Left cardiac atrium (tissue), 4 donors: ENCODE data around the gene CHL1. TPM values are rescaled to one million over a fixed set of nuclear protein-coding genes. Genes with fewer than 3 reads are reported as not detected.

Source experiments
- ATAC-seq, 2 donors: fragments of 200-7000 bp; cut with Tn5 transposase; one replicate each; pipeline ENCODE4 v1.9.1; 2020; ENCODE audit warnings: mild to moderate bottlenecking in 2 of 2, moderate library complexity in 2 of 2
- DNase-seq: peaks from one replicate; pipeline ENCODE4 v3.0.0-alpha.2; 2020
- intact Hi-C, 2 donors: fragments of 100-400 bp; cut with DNase I; formaldehyde crosslinking; loops; one replicate each; pipeline versions ENCODE4 v1.14.1 to v1.15.1; 2022 to 2023
- total RNA-seq, 2 donors: library from RNA; stranded (reverse); fragmentation: NEBNext Ultra II Directional; extraction: Animal tissue kit (Norgen Biotek cat#: 25700); gene quantifications; one replicate each; pipeline ENCODE4 v1.2.1, GENCODE V29; 2021
- donor health status: DM: no; HTN: yes; CAD: no.
- donor health status: DM: no; HTN: yes; CAD: no; lungs with severe emphysema.
- donor health status: DM: yes; HTN: yes; CAD: no.
- donor health status: Dilated cardiomyopathy.

CHL1 gene
- total RNA-seq, 2 donors from 2014 or later, result 67.0 to 67.9 TPM

DNA sequence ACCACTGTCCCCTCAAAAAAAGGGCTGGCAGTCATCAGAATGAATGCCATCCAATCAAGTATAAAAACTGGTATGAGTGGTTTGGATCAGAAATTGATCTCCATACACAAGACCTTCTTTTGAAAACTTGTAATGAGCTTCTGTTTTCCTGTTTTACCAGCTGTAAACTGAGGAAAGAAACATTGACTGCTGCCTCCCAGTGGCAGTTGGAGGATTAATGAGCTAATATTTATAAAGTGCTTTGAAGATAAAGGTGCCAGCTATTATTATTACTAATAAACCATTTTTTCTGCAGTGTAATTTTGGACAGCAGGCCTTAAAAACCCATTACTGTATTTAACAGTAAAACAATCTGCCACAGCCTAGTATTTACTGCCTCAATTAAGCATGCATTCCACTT lies 11.4 kb downstream of the CHL1 start:
- intact Hi-C loops, result no loop called here
- DNase-seq, result no peak
- ATAC-seq, result no peak

- ATAC-seq (no peak), DNase-seq (no peak)
- intact Hi-C loops, result no loop called here
Observed at GRCh38 chr3:210669-211068, 14.1 kb downstream of the CHL1 start.

GRCh38 chr3:212432-212831 lies 15.9 kb downstream of the CHL1 start:
- no peak for ATAC-seq
- intact Hi-C loops, result no loop called here
- no peak for DNase-seq

GRCh38 chr3:217099-217813 lies 20.7 kb downstream of the CHL1 start:
- no peak for ATAC-seq
- intact Hi-C loops, result no loop called here
- DNase-seq, result no peak

GRCh38 chr3:217948-218347 lies 21.4 kb downstream of the CHL1 start:
- DNase-seq (no peak), ATAC-seq (no peak)
- intact Hi-C loops, result no loop called here

DNA sequence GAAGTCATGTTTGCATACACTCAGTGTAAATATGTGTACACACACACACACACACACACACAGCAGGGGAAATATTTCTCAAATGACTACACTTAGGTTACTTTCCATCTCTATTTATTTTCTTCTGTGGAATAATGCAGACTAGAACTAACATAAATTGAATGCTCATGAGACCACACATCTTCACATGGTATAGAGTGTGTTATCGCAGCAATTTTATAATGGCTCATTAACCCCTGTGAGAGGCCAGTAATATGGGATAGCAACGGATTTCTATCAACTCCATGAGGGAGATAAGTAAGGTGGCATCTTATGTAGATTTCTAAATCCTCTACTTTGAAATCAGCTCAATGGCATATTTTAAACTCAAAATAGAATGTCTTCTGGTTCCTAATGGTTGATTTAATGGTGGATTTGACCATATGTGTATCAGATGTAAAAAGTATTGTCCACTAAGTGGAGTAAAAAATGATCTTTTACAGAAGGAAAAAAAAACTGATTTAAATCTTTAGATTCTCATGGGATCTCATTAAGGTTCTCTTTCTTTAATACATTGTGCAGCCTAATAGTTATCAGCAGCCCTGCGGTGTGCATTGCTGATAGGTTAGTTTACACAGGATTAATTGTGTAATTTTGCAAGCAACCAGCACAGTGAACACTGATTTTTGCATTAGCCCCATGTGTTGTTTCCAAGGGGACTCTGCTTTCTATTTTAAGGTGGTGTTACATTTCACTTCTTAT lies 32.0 kb downstream of the CHL1 start:
- ATAC-seq (no peak), DNase-seq (no peak)
- intact Hi-C loops, result no loop called here

DNA sequence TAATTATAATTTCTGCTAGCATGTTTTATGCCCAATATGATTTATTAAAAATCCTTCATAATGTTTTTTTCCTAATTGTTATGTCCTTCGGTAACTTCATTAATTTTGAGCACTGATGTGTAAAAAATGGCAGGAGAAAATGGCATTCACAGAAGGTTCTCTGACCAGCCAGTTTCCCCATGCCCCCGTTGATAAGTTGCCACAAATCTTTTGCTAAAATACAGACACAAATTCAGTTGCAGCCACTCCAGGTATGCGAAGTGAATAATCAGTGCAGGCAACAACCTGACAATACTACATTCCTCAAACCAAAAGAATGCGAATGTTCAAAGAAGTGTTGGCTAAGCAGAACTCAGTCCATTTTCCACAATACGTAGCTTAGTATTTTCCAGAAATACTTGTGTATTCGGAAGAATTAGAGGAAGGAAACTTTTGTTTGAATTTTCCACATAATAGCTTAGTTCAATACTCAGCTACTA lies 32.7 kb downstream of the CHL1 start:
- DNase-seq, result no peak
- ATAC-seq, result no peak
- intact Hi-C loops, result no loop called here

DNA sequence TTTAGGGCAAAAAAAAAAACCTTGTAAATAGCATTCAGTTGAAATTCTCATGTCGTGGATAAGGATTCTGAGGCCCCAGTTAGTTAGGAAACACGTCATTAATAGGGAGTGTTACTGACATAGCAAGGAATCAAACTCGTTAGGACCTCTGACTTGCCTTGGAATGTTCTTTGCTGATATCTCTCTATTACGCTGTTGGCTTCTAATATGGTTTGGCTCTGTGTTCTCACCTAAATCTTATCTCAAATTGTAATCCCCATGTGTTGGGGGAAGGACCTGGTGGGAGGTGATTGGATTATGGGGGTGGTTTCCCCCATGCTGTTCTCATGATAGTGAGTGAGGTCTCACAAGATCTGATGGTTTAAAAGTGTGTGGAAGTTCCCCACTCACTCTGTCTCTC lies 40.3 kb downstream of the CHL1 start:
- intact Hi-C loops, result no loop called here

GRCh38 chr3:242602-243355 lies 46.2 kb downstream of the CHL1 start:
- intact Hi-C loops, result no loop called here
- no peak for DNase-seq
- ATAC-seq, result no peak

More for the DNA sequence above, 40.3 kb downstream of the CHL1 start:
- no peak for DNase-seq
- no peak for ATAC-seq

DNA sequence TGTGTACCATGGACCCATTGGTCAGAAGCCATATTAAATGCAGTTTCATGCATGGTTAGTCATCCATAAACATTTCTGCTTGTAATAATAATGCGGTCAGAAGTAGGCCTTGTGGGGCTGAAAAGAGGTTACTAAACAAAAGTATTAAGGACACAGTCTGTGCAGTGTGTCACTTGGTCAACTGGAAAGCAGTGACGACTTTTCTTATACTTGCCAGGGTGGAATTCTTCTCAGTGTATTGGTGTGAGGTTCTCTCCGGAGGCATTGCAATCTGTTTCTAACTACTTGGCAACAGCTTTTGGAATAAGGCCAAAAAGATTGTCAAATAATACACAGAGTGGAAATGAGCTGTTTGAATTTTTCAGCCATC lies 46.8 kb downstream of the CHL1 start:
- DNase-seq (no peak), ATAC-seq (peak; percentile 84 to 89)
- intact Hi-C loops, result no loop called here

DNA sequence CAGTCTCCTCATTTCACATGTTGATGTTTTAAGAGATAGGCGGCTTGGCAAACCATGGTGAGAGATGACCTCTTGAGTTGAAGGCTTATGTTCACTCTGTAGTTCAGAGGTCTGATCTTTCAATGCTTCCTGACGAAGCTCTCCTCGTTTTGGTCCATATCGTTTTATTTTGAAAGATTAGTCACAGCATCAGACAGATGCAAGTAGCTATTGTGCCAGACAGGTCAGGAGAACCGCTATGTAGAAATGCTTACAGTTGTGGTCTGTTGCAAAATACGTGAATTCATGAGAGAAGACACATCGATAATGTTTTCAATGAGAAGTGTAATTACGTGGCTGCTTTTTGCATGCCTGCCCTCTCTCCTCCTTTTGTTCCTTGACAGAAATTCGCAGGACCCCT lies 47.5 kb downstream of the CHL1 start:
- DNase-seq (no peak), ATAC-seq (no peak)
- intact Hi-C loops, result no loop called here

DNA sequence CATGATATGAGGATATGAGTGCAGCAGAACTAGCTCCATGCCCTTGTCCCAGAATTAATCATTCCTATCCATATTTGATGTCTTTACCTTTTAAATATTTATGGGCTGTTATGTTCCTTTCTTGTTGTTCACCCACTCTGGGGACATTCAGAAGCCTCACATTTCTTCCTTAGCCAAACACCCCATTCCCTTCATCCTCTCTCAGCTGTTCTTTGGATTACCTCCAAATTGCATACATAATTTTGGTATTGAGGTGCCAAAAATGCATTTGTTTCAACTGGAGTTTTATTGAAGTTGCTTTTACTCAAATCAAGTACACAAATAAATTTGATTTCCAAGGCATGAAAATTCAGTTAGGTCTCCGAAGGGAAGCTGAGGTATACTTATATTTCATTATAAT lies 51.4 kb downstream of the CHL1 start:
- intact Hi-C loops, result no loop called here
- no peak for ATAC-seq
- no peak for DNase-seq

DNA sequence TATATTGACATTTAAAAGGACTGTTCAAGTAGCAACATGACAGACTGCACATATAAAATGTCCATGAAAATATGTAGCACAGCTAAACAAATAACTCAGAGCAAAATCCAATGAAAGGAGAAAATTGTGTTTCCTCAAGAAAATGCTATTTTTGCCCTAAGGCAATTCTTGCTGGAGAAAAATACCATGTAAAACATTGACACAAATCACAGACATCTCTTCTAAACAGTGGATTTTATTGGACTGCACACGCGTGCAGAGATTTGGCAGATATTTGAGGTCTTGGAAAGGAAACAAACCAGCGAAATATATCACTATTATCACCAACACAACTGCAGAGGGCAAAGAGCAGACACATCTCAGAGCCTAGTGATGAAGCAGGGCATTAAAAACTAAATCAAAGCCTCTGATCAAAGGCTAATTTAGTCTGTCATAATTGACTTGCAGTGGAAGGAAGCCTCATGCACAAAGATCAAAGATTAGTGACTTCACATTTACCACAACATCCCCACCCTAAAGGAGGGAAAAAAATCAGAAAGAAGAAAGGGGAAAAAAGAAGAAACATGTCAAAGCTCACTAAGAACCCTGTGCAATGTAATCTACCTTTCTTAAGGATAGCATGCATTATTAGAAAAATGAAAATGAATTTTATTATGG lies 52.4 kb downstream of the CHL1 start:
- intact Hi-C loops, result no loop called here
- DNase-seq (no peak), ATAC-seq (no peak)

DNA sequence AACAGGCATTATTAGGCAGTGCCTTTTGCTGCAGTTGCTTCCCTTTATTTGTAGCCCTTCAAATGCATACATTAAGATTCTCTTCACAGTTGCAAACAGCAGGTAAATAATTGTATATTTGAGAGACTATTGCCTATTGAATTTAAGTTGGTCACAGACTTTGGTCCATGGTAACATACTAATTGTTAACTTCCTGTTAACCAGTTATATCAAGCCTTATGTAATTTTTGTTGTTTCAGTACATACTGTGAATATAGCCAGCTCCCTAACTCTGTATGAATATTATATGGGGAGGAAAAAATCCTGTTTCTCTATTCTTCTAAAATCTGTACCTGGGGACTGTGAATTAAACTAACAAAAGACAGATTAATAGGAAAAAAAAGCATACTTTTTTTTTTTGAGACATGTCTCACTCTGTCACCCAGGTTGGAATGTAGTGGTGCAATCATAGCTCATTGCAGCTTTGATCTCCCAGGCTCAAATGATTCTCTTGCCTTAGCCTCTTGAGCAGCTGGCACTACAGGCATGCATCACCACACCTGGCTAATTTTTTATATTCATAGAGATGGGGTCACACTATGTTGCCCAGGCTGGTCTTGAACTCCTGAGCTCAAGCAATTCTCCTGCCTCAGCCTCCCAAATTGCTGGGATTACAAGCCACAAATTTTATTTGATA lies 53.2 kb downstream of the CHL1 start:
- intact Hi-C loops, result no loop called here
- ATAC-seq, result no peak
- DNase-seq, result no peak

GRCh38 chr3:256501-256900 lies 59.9 kb downstream of the CHL1 start:
- ATAC-seq, result no peak
- DNase-seq, result no peak
- intact Hi-C loops, result no loop called here

DNA sequence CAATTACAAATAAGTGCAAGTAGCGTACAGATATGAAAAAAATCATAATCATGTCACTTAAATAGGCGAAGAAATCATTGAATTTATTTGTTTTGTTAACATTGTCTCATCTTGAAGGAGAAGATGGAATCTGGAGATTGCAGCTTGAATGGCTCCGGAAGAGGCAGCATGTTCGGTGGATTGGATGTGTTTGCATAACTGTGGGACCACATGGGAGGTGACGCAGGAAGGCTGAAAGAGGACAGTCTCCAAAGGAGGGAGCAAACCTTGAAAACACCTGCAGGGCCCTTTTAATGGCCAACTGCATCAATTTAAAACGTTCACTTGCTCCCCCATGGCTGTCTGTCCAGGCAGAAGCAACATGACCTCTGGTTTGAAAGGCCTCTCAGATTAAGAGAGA lies 61.3 kb downstream of the CHL1 start:
- intact Hi-C loops, result no loop called here
- DNase-seq (no peak), ATAC-seq (no peak)

DNA sequence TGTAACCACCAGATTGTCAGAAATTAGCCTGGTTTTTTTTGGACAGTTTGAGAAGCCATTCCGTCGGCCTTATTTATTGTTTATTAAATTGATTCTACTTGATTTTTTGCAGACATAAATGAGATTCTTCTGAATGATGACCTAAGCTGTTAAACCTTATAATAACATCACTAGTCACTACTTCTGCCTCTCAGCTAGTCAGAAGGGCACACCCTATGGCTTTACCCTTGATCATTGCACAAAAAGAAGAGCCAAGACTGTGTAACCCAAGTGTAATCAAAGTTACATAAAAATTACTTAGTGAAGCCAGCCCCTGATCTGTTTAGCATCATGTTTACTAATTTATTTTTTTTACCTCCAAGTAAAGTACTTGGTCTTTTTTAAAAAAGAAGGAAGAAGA lies 64.3 kb downstream of the CHL1 start:
- ATAC-seq (no peak), DNase-seq (no peak)
- intact Hi-C loops, result no loop called here

DNA sequence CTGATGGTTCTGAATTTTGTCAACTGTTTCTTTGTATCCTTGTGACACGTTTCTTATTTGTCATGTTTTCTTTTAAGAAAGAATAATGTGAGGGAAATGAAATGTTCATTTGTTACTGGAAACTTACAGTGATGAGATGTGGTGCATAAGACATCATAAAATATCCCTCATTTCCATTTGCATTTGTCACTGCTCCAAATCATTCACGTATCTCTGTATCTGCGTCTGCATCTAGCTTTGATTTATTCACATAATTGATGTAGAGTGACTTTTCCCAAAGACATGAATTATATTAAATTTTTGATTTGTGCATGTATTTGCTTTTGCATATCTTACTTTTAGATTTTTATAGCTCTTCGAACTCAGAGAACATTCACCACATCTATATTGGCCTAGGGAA lies 66.8 kb downstream of the CHL1 start:
- DNase-seq (no peak), ATAC-seq (no peak)
- intact Hi-C loops, result no loop called here

DNA sequence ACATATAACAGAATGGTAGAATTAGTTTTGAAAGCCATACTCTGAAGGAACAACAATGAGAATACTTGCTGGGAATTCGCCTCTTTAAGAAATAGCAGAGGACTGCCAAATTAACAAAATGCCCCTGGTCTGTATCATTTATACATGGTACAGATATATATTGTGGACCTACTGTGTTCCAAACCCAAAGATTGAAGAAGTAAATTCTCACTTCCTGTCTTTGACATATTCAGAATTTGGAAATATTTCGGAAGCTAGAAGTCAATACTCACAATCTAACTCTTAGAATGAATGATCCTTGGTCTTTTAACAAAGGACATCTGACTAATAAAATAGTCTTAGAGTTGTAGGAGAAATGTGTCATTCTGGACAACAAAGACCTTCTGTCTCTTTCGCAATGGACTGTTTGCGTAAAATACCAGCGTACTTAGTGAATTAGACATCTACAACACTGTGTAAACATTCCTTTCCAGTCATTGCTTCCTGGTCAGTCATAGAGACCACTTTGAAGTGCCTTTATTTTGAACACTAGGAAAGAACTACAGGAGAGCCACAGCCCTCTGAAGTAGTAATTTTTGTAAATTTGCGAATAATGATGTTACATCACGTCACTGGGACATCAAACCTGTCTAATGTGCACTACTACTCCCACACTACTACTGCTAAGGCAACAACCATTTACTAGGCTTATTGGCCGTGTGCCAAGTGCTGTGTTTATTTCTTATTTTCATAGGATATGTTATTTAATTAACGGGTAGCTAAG lies 68.0 kb downstream of the CHL1 start:
- ATAC-seq, result no peak
- DNase-seq, result no peak
- intact Hi-C loops, result no loop called here
